Smooth muscle cell (in vitro differentiated cells): ENCODE measurements around the gene AICDA. TPM values are rescaled to one million over a fixed set of nuclear protein-coding genes. Genes with fewer than 3 reads are reported as not detected.
A peak's percentile ranks its signal among the peaks of the same experiment; 100 is the strongest.

Experiments
- DNase-seq: peaks from one replicate; lab custom pipeline; 2025; ENCODE audit not compliant: unreplicated experiment; lab: John Stamatoyannopoulos, UW
- H2AFZ ChIP-seq: fragments of 200-600 bp; sonication (generic); 2 replicates; pipeline ENCODE4 v1.6.0; 2016; ENCODE audit warnings: antibody characterized with exemption, low read depth, mild to moderate bottlenecking
- H3F3A ChIP-seq: fragments of 200-600 bp; sonication (generic); 2 replicates; pipeline ENCODE4 v1.6.0; 2017; ENCODE audit warnings: antibody characterized with exemption, low read depth
- H3K27ac ChIP-seq: fragments of 200-600 bp; sonication (generic); 2 replicates; pipeline ENCODE4 v1.5.1; 2016; ENCODE audit warnings: low read depth, mild to moderate bottlenecking
- H3K27me3 ChIP-seq: fragments of 200-600 bp; sonication (generic); 2 replicates; pipeline ENCODE4 v1.6.1; 2016; ENCODE audit warnings: low read depth, mild to moderate bottlenecking
- H3K36me3 ChIP-seq: fragments of 200-600 bp; sonication (generic); 2 replicates; pipeline ENCODE4 v1.5.1; 2016; ENCODE audit warnings: low read depth
- H3K4me1 ChIP-seq: fragments of 200-600 bp; sonication (generic); 2 replicates; pipeline ENCODE4 v1.5.1; 2016; ENCODE audit warnings: low read depth
- H3K4me2 ChIP-seq: fragments of 200-600 bp; sonication (generic); 2 replicates; pipeline ENCODE4 v1.6.0; 2016; ENCODE audit warnings: mild to moderate bottlenecking
- H3K4me3 ChIP-seq: fragments of 200-600 bp; sonication (generic); 2 replicates; pipeline ENCODE4 v1.5.1; 2016; ENCODE audit warnings: mild to moderate bottlenecking
- H3K79me2 ChIP-seq: fragments of 200-600 bp; sonication (generic); 2 replicates; pipeline ENCODE4 v1.6.0; 2016; ENCODE audit warnings: low read depth, mild to moderate bottlenecking
- H3K9ac ChIP-seq: fragments of 200-600 bp; sonication (generic); 2 replicates; pipeline ENCODE4 v1.6.0; 2016; ENCODE audit warnings: low read depth
- H3K9me3 ChIP-seq: fragments of 200-600 bp; sonication (generic); replicated peaks from 2 replicates; pipeline ENCODE4 v1.5.1; 2016; ENCODE audit warnings: low read depth
- H4K20me1 ChIP-seq: fragments of 200-600 bp; sonication (generic); 2 replicates; pipeline ENCODE4 v1.6.0; 2016; ENCODE audit warnings: low read depth
- CTCF ChIP-seq: fragments of 200-600 bp; sonication (generic); IDR thresholded peaks from 2 replicates; pipeline ENCODE4 v1.5.1; 2017; ENCODE audit warnings: borderline replicate concordance, mild to moderate bottlenecking, antibody characterized with exemption; ENCODE audit not compliant: insufficient read depth, poor library complexity, severe bottlenecking
- WGBS: methylation state at CpG from one replicate; pipeline ENCODE4 v1.1.7; 2016; ENCODE audit warnings: low lambda C conversion rate; 5-methylcytosine and 5-hydroxymethylcytosine counted together
- polyA plus RNA-seq: library from polyadenylated mRNA; unstranded; fragments of >200 nt; fragmentation: Nextera tagmentation; extraction: Ambion mirVana; gene quantifications from 2 replicates; pipeline ENCODE4 v1.2.1, GENCODE V29; 2016
- total RNA-seq: library from RNA; depleted of rRNA; stranded (reverse); fragments of >200 nt; gene quantifications from 2 replicates; pipeline ENCODE4 v1.2.3, GENCODE V29; 2014

The AICDA gene
- total RNA-seq (not detected in 2 replicates), polyA plus RNA-seq (not detected in 2 replicates)

DNA sequence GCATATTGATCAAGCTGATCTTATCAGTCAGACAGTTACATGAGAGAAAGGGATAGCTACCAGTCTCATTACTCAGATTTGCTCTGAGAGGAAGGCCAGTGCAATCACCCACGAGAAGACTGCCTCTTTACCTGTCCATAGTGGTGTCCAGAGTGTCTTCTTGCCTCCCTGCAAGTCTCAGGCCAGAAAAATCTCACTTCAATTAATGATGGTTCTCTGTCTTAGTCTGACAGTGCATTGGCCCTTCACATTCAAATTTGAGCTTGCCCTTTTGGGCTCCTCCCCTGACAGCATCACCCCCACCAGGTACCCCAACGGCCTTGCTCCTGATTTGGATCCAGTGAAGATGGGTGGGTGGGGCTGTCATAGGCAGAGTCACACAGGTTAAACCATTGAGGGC is at the start of gene AICDA:
AICDA (minus strand) TSS at position 231 of the 400 bp plus-strand sequence; CDS start at position 139, 92 bp downstream.
- H3K36me3 ChIP-seq = no peaks in the 10 kb centered on the region
- H4K20me1 ChIP-seq = no peaks in the 10 kb centered on the region
- H3K9me3 ChIP-seq = no peaks in the 10 kb centered on the region
- H3K79me2 ChIP-seq = no peaks in the 10 kb centered on the region
- H3K4me2 ChIP-seq = no peak within 1 kb of the TSS
- H3K9ac ChIP-seq = no peak within 1 kb of the TSS
- no peak within 1 kb of the TSS for H2AFZ ChIP-seq
- no peak within 1 kb of the TSS for H3K4me3 ChIP-seq
- no peak for DNase-seq
- no peaks in the 10 kb centered on the region for H3F3A ChIP-seq
- no peak within 1 kb of the TSS for H3K27ac ChIP-seq
- no peaks in the 10 kb centered on the region for H3K4me1 ChIP-seq
- WGBS = 76% methylated on average over 2 of the region's 2 CpGs
- no peaks in the 10 kb centered on the region for H3K27me3 ChIP-seq
- no peak for TF ChIP-seq CTCF

DNA sequence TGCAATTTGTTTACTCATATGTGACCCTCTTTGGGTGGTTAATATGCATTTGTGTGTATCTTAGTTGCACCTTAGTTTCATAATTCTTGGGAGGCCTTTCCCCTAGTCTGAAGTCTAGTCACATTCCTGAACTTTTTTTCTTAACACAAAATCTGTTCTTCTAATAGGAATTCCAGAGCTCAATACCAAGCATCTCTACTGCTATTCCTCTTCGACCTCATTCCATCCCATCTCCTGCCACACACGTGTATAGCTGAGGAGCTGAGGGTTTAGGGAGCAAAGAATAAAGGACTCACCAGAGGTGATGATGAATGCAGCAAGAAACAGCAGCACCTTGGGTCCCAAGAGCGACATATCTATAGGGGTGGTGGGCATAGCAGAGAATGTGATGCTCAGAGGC is 49.1 kb upstream of the AICDA start:
- H4K20me1 ChIP-seq = no peaks in the 10 kb centered on the region
- no peaks in the 10 kb centered on the region for H3K36me3 ChIP-seq
- H3F3A ChIP-seq = no peaks in the 10 kb centered on the region
- TF ChIP-seq CTCF = no peak
- H3K27ac ChIP-seq = no peak overlapping the region
- peak overlapping the region; percentile 55 for H3K9ac ChIP-seq
- no peaks in the 10 kb centered on the region for H3K27me3 ChIP-seq
- H3K9me3 ChIP-seq = no peaks in the 10 kb centered on the region
- H2AFZ ChIP-seq = no peak overlapping the region
- no peaks in the 10 kb centered on the region for H3K79me2 ChIP-seq
- 86% methylated on average over 3 of the region's 3 CpGs for WGBS
- H3K4me2 ChIP-seq = peak overlapping the region; percentile 27
- no peak overlapping the region for H3K4me3 ChIP-seq
- peaks cover 14% of the 10 kb centered on the region for H3K4me1 ChIP-seq
- no peak for DNase-seq

GRCh38 chr12:8661016-8661415 is 48.4 kb upstream of the AICDA start:
- Histone ChIP-seq H3K9ac (no peak overlapping the region), H3K9me3 (no peaks in the 10 kb centered on the region), H3K4me3 (no peak overlapping the region), H3F3A (no peaks in the 10 kb centered on the region), H3K36me3 (no peaks in the 10 kb centered on the region), H3K4me2 (no peak overlapping the region), H3K27me3 (no peaks in the 10 kb centered on the region), H3K27ac (no peak overlapping the region), H3K4me1 (peaks cover 14% of the 10 kb centered on the region), H4K20me1 (no peaks in the 10 kb centered on the region), H3K79me2 (no peaks in the 10 kb centered on the region), H2AFZ (no peak overlapping the region)
- WGBS = 72% methylated on average over 3 of the region's 3 CpGs
- TF ChIP-seq CTCF = no peak
- no peak for DNase-seq

DNA sequence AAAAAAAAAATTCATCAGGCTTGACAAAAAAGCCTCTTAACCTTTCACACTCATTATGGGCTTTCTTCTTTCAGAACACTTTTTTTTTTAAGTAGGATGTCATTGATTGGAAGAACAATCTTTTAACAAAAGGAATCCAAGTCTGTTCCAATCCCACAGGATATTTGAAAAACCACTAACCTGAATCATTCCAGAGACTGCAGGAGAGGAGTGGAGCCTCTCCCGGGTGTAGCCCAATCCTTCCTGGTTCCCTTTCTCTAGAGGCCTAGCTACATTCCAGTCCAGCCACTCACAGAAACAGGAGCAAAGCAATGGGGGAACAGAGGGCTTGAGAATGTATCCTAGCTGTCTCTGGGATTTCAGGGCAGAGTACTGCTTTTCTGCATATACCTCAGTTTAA is 45.7 kb upstream of the AICDA start:
- Histone ChIP-seq H3K4me2 (no peak overlapping the region), H3K36me3 (no peaks in the 10 kb centered on the region), H3K4me3 (no peak overlapping the region), H2AFZ (no peak overlapping the region), H3K9ac (no peak overlapping the region), H3K79me2 (no peaks in the 10 kb centered on the region), H3K27me3 (no peaks in the 10 kb centered on the region), H3K9me3 (no peaks in the 10 kb centered on the region), H3F3A (no peaks in the 10 kb centered on the region), H3K27ac (peak overlapping the region; percentile 63), H3K4me1 (peaks cover 14% of the 10 kb centered on the region), H4K20me1 (no peaks in the 10 kb centered on the region)
- no peak for TF ChIP-seq CTCF
- DNase-seq = no peak
- 6% methylated on average over 1 of the region's 1 CpG for WGBS
